GM18517 (cell line): ENCODE measurements around the gene OGFOD1.

Source experiments
- ATAC-seq: cut with Tn5 transposase; IDR thresholded peaks from one replicate; pipeline ENCODE4 v1.9.1; 2021; ENCODE audit warnings: mild to moderate bottlenecking, moderate library complexity; ENCODE audit not compliant: unreplicated experiment

The OGFOD1 gene

DNA sequence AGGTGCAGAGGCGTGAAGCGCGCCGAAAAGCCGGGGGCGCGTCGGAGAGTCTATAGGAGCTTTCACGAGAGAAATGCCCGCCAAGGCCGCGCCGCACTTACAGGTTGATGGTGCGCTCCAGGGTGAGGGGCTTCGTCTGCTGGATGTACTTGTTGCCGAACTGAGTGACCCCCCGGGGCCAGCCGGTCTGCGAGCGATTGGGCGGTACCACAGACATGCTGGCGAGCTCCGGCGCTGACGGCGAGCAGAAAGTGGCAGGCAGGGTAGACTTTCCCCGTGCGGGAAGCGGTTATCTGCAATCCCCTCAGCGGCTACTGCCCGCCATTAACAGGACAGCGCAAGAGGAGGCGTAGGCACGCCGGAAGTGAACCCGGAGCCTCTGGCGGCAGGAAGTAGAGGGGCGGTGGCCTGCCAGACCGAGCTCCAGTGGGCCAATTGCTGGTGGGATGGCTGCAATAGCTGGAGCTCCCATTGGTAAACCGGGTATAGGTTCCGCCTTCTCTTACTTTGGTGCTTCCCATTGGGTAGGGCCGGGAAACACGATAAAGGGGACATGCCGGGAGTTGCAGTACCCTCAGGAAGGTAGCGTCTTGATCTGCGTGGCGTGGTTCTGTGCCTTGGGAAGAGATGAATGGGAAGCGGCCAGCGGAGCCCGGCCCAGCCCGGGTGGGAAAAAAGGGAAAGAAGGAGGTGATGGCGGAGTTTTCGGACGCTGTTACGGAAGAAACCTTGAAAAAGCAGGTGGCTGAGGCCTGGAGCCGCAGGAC, at the start of gene OGFOD1, which contains the start of gene NUDT21:
TSS of gene OGFOD1 (plus strand) at position 569 of the 767 bp plus-strand sequence. CDS start at position 628, 59 bp downstream.
TSS of gene NUDT21 (minus strand) at position 347 of the 767 bp plus-strand sequence. CDS start at position 217, 130 bp downstream.
- ATAC-seq, result peak; percentile 97

DNA sequence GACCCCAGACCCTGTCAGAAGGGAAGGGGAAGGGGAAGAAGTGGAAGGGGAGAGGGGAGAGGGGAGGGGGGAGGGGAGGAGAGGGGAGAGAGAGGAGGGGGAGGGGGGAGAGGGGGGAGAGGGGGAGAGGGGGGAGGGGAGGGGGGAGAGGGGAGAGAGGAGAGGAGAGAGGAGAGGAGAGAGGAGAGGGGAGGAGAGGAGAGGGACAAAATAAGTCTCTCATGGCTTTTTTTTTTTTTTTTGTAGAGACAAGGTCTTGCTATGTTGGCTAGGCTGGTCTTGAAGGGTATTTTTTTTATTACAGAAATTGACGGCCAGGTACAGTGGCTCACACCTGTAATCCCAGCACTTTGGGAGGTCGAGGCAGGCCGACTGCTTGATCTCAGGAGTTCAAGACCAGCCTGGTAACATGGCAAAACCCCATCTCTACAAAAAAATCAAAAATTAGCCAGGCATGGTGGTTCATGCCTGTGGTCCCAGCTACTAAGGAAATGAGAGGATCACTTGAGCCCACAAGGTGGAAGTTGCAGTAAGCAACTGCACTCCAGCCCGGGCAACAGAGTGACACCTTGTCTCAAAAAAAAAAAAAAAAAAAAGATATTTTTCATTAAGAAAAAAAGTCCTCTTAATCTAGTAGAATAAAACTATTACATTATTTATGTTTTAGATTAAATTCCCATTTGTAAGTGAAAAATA, 45.2 kb upstream of the OGFOD1 start:
- ATAC-seq, result no peak

DNA sequence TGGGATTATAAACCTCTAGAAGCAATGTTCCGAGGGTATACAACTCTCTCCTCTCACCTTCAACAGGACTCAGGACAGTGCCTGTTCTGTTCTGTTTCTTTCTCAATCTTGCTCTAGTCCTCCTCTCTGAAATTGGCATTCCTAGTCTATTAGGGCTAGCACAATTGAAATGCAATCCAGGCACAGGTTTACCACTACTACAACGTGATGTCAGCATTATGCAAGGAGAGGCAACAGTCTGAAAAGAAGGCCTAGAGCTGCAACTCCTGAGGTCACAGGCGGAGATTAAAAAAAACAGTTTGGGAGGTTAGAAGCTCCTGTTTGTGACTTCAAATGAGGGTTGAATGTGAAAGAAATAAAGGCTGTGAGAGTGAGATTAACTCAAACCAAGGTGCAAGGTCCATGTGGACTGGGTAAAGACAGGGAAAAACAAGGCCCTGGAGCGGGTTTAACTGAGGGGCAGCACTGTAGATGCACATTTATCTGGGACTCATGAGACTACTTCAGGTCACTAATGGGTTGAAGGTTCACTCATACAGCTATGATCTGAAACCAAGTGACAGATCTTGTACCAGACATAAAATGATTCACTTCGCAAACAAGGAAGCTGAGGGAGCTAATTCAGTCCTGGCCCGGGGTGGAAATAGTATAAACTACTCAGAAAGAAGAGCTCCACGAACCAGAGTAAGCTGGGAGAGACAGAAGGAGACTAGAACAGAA, 42.8 kb upstream of the OGFOD1 start:
- ATAC-seq, result no peak

DNA sequence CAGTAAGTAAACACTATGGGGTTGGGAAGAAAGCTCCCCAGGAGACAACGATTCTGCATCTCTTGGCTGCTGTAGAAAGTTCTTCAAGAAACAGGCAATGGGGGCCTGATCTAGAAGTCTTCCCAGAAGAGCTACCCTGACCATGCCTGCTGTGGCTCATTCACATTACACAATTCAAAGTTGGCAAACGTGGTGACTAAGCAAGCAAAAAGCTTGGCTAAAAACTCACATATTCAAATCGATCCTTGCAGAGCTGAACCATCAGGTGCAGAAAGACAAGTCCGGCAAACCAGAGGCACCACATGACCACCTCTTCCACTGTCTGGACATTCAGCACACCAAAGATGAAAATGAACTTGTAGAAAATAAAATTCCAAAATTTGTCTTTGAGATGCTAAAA, 42.2 kb upstream of the OGFOD1 start:
- ATAC-seq, result no peak

DNA sequence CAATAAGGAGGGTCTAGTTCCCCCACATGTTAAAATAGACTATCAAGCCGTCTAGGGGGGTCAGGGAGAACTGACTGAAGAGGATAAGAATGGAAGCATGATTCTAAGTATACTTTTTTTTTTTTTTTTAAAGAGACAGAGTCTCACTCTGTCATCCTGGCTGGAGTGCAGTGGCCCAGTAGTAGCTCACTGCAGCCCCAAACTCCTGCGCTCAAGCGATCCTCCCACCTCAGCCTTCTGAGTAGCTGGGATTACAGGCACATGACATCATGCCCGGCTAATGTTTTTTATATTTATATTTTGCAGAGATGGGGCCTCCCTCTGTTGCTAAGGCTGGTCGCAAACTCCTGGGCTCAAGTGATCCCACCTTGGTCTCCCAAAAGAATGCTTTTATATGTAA, 40.2 kb upstream of the OGFOD1 start:
- no peak for ATAC-seq

DNA sequence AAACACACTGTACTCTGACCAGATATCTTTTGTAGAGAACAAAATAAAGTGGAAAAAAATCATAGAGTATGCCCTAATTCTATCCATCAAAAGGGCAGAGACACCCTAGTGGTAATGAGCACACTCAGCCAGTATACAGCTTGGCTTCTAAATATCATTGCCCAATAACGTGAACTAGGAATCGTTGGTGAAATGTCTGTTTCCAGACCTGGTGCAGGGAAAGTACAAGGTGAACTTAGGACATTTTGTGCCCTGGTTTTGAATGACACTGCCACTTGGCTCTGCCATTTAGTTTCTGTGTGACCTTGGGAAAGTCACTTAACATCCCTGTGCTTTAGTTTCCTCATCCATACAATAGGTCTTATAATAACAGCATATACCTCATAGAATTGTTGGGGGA, 39.7 kb upstream of the OGFOD1 start:
- ATAC-seq, result no peak

DNA sequence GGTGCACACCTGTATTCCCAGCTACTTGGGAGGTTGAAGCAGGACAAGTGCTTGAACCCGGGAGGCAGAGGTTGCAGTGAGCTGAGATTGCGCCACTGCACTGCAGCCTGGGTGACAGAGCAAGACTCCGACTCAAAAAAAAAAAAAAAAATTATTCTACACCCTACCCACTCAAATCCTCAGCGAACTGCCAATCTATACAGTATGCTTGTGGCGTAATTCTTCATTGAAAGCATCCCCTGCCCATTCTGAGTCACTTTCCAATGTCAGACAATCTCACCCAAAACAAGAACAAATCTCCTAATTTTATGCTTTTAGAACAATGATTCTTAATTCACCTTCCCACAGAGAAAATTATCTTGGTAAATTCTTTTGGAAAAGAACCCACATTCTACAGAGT, 38.0 kb upstream of the OGFOD1 start:
- no peak for ATAC-seq

DNA sequence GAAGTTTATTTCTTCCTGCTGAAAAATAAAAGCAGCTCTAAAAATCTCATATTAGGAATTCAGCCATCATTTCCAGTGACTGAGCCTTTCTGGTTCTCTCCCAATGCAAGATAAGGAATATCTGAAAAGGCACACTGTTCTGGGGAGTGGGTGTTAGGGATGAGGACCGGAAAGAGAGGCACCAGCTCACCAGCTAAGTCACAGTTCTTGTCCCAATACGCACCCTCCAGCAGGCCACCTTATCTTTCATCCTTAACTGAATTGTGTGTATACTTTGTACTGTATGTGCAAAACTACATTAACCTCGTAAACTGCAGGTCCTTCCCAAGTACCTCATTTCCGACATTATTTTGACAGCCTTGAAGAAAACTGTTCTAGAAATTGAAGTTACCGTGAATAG, 37.0 kb upstream of the OGFOD1 start:
- ATAC-seq, result no peak

DNA sequence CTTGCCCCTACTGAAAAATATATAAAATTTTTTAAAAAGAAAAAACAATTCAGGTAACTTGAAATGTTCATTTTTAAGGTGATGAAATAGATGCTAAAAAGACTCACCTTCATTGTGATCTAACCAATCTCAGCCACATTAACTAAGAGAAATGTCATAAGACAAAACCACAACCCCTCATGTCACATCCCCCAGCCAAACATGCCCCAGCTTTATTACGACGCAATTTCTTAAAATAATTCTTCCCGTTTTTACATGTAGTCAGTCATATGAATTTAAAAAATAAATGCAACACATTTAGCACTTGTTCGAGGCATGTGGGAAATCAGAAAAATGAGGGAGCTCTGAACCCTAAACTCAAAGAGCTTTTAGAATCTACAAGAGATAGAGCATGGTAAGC, 35.5 kb upstream of the OGFOD1 start:
- ATAC-seq, result no peak

DNA sequence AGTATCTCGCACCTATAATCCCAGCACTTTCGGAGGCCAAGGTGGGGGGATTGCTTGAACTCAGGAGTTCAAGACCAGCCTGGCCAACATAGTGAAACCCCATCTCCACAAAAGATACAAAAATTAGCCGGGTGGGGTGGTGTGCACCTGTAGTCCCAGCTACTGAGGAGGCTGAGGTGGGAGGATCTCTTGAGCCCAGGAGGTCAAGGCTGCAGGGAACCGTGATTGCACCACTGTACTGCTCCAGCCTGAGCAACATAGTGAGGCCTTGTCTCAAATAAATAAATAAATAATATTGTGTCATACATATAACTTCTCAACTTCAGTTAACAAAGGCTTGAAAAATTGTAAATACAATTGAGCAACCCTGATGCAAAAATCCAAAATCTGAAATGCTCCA, 34.2 kb upstream of the OGFOD1 start:
- no peak for ATAC-seq

DNA sequence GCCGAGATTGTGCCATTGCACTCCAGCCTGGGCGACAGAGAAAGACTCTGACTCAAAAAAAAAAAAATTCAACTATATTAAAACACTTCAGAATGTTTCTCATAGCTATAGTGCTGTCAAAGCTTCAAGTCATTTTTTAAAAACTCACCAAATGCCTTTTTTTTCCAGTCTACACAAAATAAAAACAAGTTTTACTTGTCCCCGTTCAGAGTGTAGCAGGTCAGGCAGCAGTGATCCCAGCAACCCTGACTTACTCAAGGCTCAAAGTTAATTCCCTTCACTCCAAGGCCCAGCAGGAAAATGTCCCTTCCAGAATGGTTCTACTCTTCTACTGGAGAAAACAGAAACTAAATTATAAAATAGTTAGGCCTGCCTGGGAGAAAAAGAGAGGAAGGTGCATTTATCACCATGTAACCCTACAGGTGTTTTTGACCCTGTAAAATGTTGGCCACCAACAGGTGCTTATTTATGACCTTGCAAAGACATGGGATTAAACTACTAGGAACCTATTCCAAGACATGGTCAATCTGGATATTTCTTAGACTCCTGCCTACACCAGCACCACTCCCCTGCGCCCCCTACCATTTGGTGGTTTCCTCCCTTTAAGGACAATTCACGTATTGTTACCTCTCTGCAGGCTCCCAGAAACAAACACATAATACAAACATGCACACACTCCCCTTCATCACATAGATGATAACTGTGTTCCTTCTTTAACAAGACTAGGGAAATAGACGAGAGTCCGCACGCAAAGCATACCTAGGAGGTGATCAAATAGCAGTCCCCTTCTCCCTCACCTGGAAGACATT, 31.4 kb upstream of the OGFOD1 start:
- ATAC-seq, result no peak

DNA sequence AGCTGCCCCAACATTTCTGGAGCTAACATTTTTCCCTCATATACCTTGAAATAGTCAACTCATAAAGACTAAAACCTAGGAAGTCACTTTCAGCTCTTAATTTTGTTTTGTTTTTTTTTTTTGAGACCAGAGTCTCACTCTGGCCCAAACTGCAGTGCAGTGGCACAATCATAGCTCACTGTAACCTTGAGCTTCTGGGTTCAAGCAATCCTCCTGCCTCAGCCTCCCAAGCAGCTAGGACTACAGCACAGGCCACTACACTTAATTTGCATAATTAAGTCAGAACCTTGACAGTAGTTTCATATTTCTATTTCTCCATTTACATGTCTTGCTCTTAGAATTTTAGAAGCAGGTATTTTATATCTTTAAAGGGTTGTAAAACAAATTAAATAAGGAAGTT, 30.7 kb upstream of the OGFOD1 start:
- no peak for ATAC-seq

DNA sequence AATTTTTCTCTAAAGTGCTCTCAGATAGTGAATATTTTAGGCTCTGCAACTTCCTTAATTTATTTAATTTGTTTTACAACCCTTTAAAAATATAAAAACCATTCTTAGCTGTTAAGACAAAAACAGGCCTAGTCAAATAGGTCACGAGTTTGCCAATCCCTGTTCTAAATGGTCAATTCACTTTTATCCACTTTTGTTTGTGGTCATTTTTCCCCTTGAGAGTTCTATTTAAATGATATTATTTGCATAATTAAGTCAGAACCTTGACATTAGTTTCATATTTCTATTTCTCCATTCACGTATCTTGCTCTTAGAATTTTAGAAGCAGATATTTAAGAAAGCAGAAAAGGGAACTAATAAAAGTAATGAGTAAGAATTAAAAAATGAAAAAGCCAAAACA, 30.0 kb upstream of the OGFOD1 start:
- no peak for ATAC-seq

DNA sequence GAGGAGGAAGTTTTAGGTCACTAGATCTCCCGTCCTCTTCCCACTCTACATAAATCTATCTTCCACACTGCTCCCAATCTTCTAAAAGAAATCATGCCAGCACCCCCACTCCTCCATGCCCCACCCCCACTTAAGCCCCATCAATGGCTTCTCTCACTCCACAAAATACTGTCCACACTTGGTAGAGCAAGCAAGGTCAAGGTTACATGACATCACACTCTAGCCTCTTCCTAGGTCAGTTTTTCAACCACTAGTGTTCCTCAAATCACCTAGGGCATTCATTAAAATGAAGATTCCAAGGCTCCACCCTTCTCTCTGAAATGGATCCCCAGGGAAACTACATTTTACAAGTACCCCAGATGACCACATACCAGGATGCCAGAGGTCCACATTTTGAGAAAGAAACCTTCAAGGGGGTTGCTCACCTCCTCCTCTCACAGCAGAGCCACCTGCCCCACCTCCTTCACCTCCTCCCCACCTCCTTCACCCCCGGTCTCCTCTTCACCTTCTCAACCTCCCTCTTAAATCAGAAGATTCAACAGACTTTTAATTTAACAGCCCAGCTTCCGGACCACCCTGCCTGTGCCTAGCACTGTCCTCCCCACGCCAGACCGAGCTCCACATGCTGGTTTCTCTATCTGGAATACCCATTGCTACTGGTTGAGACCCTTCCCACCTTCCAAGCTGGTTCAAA, 29.2 kb upstream of the OGFOD1 start:
- ATAC-seq, result no peak

DNA sequence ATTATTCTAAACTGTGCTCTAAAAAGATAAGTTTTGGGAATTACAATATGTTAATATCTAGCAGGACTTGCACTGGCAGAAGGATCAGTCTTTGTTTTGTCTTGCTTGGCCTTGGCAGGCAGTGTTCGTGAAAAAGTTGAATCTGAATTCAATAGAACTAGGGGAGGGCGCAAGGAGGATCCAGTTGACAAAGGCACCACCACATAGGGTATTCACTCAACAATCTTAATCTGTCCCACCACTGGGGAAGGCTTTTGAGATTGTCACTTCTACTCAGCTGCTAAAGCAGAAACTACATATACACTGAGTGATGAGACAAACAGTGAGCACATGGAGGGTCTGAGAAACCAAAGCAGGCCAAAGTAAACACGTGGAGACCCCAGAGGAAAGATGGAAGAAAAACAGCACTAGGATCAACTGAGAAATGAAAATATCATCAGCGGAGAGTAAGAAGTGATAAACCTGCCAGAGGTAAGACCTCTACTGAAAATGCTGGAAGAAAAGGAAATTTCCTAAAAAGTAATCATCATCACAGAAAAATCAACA, 28.4 kb upstream of the OGFOD1 start:
- ATAC-seq, result no peak

DNA sequence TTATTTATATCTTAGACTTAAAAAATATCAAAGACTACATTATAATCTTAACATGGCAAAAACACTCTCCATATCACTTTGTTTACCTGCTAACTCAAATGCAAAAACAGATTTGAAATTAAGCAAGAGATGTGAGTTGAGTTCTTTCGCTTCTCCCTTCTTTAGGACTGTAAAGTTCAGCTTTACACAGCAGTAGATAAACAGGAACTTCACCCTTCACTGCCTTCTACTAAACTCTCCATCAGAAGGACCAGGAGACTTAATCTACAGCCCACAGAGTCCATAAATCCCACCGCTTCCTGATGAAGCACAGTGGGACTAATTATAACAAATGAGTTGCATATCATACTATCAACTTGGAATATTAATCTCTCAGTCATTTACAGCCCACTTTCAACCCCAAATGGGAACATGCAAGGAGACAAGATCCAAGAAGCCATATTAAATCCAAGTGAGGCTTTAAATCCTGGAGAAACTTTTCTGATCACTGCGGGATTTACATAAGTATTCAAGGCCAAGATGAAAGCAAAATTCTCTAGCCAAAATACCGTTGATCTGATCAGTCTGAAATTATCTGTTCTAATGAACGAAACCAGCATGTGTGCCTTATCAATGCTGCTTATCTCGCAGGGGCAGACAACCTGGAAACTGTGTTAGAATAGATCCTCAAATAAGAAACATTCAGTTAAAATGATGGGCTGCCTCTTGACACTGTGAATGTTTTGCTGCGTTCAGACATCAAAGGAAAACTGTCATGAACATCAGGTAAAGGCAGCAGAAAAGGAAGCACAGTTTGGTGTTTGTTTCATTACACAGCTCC, 27.6 kb upstream of the OGFOD1 start:
- no peak for ATAC-seq

DNA sequence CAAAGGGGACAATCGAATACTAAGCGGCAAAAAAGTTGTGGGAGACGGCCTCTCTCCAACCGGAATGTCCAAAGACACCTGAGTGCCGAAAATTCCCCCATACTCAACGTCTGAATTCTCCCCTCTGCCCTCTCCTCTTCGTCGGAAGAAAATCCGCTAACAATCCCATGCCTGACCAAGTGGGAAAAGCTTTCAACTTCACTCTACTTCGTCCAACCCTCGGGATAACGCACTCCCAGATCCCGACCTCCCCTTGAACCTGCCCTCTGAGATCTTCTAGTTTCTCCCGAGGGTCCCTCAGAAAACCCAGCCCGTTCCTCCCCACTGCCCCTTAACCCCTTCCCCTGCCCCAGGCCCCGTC, 27.0 kb upstream of the OGFOD1 start:
- ATAC-seq, result no peak

DNA sequence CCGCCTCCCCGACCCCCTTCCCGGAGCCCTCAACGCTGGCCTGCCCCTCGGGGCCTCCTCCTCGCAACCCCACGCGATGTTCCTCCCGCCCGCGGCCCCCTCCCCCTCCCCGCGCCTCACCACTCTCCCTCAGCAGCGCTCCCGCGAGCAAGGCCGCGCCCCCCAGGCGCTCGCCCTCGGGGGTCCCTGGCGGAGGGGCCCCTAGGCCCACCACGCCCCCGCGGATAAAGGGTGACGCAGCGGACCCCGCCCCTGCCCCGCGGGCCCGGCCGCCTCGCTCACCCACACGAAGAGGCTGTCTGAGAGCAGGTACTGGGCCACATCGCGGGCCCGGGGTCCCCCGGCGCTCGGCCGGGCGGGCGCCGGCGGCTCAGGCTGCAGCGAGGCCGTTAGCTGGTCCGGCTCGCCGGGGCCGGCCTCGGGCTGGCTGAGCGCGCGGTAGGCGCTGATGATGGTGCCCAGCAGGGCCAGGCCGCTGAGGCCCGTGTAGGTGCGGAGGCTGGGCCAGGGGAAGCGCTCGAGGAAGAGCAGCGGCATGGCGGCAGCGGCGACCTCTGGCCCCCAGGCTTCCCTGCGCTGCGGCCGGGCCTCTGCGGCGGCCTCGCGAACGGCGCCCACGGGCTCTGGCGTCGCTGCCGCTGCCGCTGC, 26.4 kb upstream of the OGFOD1 start:
- peak; percentile 16 for ATAC-seq

DNA sequence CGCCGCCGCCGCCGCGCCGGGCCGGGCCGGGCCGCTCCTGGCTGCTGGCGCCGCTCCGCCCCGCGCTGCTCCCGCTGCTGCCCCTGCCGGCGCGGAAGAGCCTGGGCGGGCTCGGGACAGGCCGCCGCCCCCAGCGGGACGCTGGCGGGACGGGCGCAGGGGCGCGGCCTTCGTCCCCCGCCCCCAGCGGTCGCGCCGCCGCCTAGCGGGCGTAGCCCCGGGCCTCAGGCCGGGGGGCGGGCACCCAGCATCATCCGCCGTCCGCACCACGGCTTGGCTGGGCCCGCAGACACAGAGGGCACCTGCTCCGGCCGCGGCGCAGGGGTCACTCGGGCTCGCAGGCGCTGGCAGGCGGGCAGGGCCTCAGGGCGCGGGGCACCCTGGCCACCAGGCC, 25.9 kb upstream of the OGFOD1 start, which contains the start of gene AMFR:
TSS of gene AMFR (minus strand) at position 107 of the 394 bp plus-strand sequence. CDS start 218 bp downstream, outside the sequence.
- peak; percentile 54 for ATAC-seq
